Activated CD8-positive, alpha-beta T cell treated with anti-CD3 and anti-CD28 coated beads, Interleukin-2, amount 10 ng/mL, durations not matched to agents 7 days and 5 days (primary cell): Measurements from ENCODE around the gene SLAIN1. TPM values are rescaled to one million over a fixed set of nuclear protein-coding genes. Genes with fewer than 3 reads are reported as not detected.
A peak's percentile ranks its signal among the peaks of the same experiment; 100 is the strongest.
"Not testable (repeated sequence)": the region's sequence is repeated elsewhere in the genome, so short reads cannot be mapped to it uniquely, and the experiment has no call there.

ENCODE experiments used
- ATAC-seq: fragments of 150-1000 bp; cut with Tn5 transposase; one replicate; pipeline ENCODE4 v1.10.0; 2021; ENCODE audit warnings: moderate library complexity
- CTCF ChIA-PET: fragments of 350-600 bp; sonication (Branson Sonifier 250); formaldehyde crosslinking; loops from one replicate; lab custom pipeline; 2021; ENCODE audit warnings: antibody characterized with exemption; lab: Charles Lee
- POLR2A ChIA-PET: fragments of 350-600 bp; sonication (Branson Sonifier 250); formaldehyde crosslinking; loops from one replicate; lab custom pipeline; 2021; ENCODE audit warnings: antibody characterized with exemption; lab: Charles Lee
- DNase-seq: peaks from one replicate; pipeline ENCODE4 v3.0.0-alpha.2; 2020
- H3K27ac Mint-ChIP-seq: one replicate; pipeline ENCODE4 v1.8.0; 2021; ENCODE audit warnings: mild to moderate bottlenecking, mixed read lengths
- H3K27me3 Mint-ChIP-seq: one replicate; pipeline ENCODE4 v1.8.0; 2021; ENCODE audit warnings: low read depth, mixed read lengths
- H3K36me3 Mint-ChIP-seq: one replicate; pipeline ENCODE4 v1.8.0; 2021; ENCODE audit warnings: low read depth, mixed read lengths
- H3K4me1 Mint-ChIP-seq: one replicate; pipeline ENCODE4 v1.8.0; 2021; ENCODE audit warnings: low read depth, mixed read lengths
- H3K4me3 Mint-ChIP-seq: one replicate; pipeline ENCODE4 v1.8.0; 2021; ENCODE audit warnings: mild to moderate bottlenecking, mixed read lengths
- H3K9me3 Mint-ChIP-seq: one replicate; pipeline ENCODE4 v1.8.0; 2022; ENCODE audit warnings: mixed read lengths; ENCODE audit not compliant: insufficient read depth
- total RNA-seq, 2 experiments: library from RNA; stranded (reverse); gene quantifications; one replicate each; pipeline ENCODE4 v1.2.3, GENCODE V29; 2021

The SLAIN1 gene
- total RNA-seq, result 10 to 100 TPM; 27.0 to 29.5 TPM

DNA sequence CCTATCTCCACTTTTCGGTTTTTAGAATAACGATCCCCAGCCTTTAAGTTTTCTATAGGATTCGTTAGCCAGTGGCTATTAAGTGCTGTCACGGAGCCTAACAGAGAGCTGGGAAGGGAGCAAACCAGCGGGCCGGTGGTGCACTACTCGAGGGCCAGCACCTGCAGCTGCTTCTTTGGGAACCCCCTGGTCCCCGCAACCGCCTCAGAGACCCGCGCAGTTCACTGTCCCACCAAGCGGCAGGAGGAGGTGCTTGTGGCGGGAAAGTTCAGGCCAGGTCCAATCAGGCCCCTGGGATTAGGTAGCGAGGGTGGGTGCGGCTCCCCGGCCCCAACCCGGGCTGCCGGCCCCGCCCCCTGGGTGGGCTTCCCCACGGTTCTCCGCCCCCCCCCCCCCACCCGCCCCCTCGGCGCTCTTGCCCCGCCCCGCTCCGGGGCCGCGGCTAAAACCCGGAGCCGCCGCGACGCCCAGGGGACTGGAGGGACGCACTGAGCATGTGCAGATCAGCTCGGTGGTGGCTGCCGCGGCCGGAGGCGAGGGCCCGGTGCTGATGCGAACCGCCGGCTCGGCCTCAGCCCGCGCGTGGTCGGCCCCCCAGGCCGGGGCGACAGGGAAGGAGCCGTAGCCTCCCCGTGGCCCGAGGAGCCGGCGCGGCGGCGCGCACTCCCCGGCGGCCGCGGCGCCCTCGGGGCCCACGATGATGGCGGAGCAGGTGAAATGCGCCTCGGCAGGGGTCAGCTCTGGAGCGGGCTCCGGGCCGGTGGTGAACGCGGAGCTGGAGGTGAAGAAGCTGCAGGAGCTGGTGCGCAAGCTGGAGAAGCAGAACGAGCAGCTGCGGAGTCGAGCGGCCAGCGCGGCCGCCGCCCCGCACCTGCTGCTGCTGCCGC, at the start of gene SLAIN1:
TSS of gene SLAIN1 (plus strand) at position 471 of the 887 bp plus-strand sequence. CDS start at position 698, 227 bp downstream.
- peak; percentile 82 for ATAC-seq
- Mint-ChIP-seq H3K27me3 (peaks cover 19% of the 10 kb centered on the region), H3K4me1 (peaks cover 32% of the 10 kb centered on the region), H3K27ac (peak within 1 kb of the TSS; percentile 90), H3K4me3 (peak within 1 kb of the TSS; percentile 91), H3K36me3 (peaks cover 4% of the 10 kb centered on the region), H3K9me3 (no peaks in the 10 kb centered on the region)
- ChIA-PET CTCF (interaction anchor here (1.0 to 2.2 kb wide), 3 partner anchors 27 to 54 kb away, joined by 3 to 5 read pairs (median 3); no protein-coding TSS in a partner anchor), POLR2A (interaction anchor here (0.6 to 1.4 kb wide), 5 partner anchors 32 to 705 kb away, joined by 3 to 7 read pairs (median 3); no protein-coding TSS in a partner anchor)
- peak; percentile 84 for DNase-seq

DNA sequence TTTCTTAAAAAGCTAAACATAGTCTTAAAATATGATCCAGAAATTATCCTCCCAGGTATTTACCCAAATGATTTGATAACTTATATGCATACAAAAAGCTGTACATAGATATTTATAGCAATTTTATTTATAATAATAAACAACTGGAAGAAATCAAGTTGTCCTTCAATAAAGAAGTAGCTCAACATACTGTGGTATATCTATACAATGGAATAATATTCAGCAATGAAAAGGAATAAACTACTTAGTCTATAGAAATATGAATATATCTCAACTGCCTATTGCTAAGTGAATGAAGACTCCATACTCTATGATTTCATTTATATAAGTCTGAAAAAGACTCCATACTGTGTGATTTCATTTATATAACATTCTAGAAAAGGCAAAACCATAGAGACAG, 47.1 kb upstream of the SLAIN1 start:
- CTCF ChIA-PET, result no interaction called here

DNA sequence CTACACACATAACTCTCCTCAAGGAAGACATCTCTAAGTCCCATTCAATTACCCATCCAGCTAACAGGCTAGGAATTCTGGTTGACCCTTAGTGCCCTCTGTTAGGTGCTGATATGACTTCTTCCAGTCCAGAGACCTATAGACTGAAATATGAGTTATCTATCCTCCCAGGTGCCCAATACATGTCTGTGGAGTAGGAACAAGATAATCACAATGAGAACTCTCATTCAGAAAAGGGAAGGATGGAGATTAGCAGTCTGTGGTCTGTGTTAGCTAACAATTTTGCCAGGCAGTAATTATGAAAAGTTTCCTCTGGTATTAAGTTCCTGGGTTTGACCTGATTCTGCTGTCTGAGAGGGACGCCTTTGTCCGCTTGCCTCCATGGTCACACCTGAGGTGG, 44.2 kb upstream of the SLAIN1 start:
- H3K27ac Mint-ChIP-seq, result no peak overlapping the region

More for the DNA sequence above, 47.1 kb upstream of the SLAIN1 start:
- H3K27ac Mint-ChIP-seq, result no peak overlapping the region
- H3K4me1 Mint-ChIP-seq, result no peaks in the 10 kb centered on the region
- POLR2A ChIA-PET, result no interaction called here
- no peak overlapping the region for H3K4me3 Mint-ChIP-seq
- ATAC-seq (no peak), DNase-seq (no peak)
- H3K9me3 Mint-ChIP-seq, result no peaks in the 10 kb centered on the region
- peaks cover 7% of the 10 kb centered on the region for H3K27me3 Mint-ChIP-seq
- no peaks in the 10 kb centered on the region for H3K36me3 Mint-ChIP-seq

DNA sequence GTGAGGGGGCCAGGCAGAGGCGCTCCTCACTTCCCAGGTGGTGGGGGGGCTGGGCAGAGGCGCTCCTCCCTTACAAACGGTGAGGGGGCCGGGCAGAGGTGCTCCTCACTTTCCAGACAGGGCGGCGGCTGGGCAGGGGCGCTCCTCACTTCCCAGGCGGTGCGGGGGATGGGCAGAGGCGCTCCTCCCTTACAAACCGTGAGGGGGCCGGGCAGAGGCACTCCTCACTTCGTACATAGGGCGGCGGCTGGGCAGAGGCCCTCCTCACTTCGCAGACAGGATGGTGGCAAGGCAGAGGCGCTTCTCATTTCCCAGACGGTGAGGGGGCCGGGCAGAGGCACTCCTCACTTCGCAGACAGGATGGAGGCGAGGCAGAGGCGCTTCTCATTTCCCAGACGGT, 37.5 kb upstream of the SLAIN1 start:
- H3K9me3 Mint-ChIP-seq, POLR2A ChIA-PET, DNase-seq, H3K27me3 Mint-ChIP-seq, H3K4me1 Mint-ChIP-seq, H3K27ac Mint-ChIP-seq, H3K4me3 Mint-ChIP-seq, ATAC-seq, H3K36me3 Mint-ChIP-seq, CTCF ChIA-PET: not testable (repeated sequence)

More for the DNA sequence above, 44.2 kb upstream of the SLAIN1 start:
- ChIA-PET POLR2A (no interaction called here), CTCF (no interaction called here)
- Mint-ChIP-seq H3K4me3 (no peak overlapping the region), H3K36me3 (no peaks in the 10 kb centered on the region), H3K4me1 (no peaks in the 10 kb centered on the region), H3K27me3 (peaks cover 4% of the 10 kb centered on the region), H3K9me3 (no peaks in the 10 kb centered on the region)
- no peak for ATAC-seq
- DNase-seq, result no peak

DNA sequence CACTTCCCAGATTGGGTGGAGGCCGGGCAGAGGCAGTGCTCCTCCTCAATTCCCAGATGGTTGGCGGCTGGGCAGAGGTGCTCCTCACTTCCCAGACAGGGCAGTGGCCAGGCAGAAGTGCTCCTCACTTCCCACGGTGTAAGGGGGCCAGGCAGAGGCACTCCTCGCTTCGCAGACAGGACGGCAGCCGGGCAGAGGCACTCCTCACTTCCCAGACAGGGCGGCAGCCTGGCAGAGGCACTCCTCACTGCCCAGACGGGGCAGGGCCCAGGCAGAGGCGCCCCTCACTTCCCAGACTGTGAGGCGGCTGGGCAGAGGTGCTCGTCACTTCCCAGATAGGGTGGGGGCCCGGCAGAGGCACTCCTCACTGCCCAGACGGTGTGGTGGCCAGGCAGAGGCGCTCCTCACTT, 36.6 kb upstream of the SLAIN1 start:
- no peak for ATAC-seq
- H3K4me3 Mint-ChIP-seq, result no peak overlapping the region
- no peaks in the 10 kb centered on the region for H3K36me3 Mint-ChIP-seq

DNA sequence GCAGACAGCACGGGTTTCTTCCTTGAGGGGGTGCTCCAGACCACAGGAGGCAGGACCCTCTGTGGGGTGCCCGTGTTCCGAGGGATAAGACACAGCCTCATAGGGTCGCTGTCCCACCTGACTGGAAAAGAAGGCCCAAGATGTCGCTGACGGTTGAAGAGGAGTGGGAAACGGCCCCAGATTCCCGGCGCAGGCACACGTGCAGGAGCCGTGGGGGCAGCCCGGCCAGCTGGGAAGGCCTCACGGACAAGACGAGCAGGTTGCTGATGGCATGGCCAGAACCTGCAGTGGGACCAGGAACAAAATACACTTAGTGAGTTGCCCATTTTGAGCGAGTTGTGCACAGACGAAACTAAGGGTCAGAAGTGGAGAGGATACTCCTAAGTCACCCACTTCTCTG, 35.2 kb upstream of the SLAIN1 start:
- H3K27ac Mint-ChIP-seq, POLR2A ChIA-PET, H3K9me3 Mint-ChIP-seq, H3K36me3 Mint-ChIP-seq, CTCF ChIA-PET, ATAC-seq, H3K4me1 Mint-ChIP-seq, H3K27me3 Mint-ChIP-seq, H3K4me3 Mint-ChIP-seq, DNase-seq: not testable (repeated sequence)

More for the DNA sequence above, 36.6 kb upstream of the SLAIN1 start:
- Mint-ChIP-seq H3K27ac (no peak overlapping the region), H3K27me3 (peaks cover 2% of the 10 kb centered on the region), H3K9me3 (no peaks in the 10 kb centered on the region), H3K4me1 (no peaks in the 10 kb centered on the region)
- CTCF ChIA-PET, result no interaction called here
- POLR2A ChIA-PET, result no interaction called here
- no peak for DNase-seq

- H3K4me3 Mint-ChIP-seq, DNase-seq, H3K4me1 Mint-ChIP-seq, CTCF ChIA-PET, H3K36me3 Mint-ChIP-seq, H3K9me3 Mint-ChIP-seq, H3K27me3 Mint-ChIP-seq, ATAC-seq, H3K27ac Mint-ChIP-seq, POLR2A ChIA-PET: not testable (repeated sequence)
Measured at GRCh38 chr13:77662831-77663230, 34.7 kb upstream of the SLAIN1 start.

DNA sequence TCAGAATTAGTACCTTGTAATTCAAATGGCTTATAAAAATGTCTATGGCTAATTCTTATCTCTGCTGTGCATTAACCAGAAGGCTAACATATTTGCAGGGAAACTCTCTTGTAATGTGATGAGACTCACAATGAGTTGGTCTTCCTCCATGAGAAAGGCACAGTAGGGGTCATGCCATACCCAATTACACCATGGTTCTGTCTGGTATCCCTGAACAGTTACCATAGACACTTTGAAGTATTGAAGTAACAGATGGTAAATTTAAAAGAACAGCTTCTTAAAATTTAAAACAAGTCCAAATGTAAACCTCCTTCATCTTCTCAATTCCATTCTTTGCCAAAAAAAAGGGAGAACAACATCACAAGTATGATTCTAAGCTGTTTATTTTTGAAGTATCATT, 22.6 kb upstream of the SLAIN1 start:
- peaks cover 31% of the 10 kb centered on the region for H3K27me3 Mint-ChIP-seq
- POLR2A ChIA-PET, result no interaction called here
- H3K27ac Mint-ChIP-seq, result no peak overlapping the region
- H3K9me3 Mint-ChIP-seq, result no peaks in the 10 kb centered on the region
- DNase-seq, result no peak
- H3K36me3 Mint-ChIP-seq, result no peaks in the 10 kb centered on the region
- H3K4me3 Mint-ChIP-seq, result no peak overlapping the region
- peaks cover 4% of the 10 kb centered on the region for H3K4me1 Mint-ChIP-seq
- ATAC-seq, result no peak
- CTCF ChIA-PET, result no interaction called here

DNA sequence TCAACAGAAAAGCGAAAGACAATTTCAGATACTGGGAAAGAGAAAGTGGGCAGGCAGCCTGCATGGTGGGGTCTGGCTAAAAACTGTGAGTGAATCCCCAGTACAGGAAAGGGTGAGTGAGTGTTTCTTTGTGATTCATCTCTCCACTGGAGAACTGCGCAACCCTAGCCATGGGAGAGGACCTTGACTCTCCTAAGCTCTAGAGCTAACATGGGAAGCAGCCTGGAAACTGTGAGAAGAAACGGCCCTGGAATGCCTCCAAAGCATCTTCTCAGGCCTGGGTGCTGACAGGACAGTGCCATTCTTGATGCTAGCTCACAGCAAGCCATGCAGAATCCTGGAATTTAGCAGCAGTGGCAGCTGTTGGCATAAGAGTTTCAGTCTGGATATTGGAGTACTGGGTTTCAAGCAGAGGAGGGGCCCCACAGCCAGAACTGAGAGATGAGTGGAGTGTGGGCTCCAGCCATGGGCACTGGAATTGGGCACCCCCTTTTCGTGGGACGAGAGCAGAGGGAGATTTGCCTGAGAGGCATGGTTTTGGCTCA, 18.7 kb upstream of the SLAIN1 start:
- no peaks in the 10 kb centered on the region for H3K9me3 Mint-ChIP-seq
- ChIA-PET POLR2A (no interaction called here), CTCF (no interaction called here)
- no peak overlapping the region for H3K4me3 Mint-ChIP-seq
- no peaks in the 10 kb centered on the region for H3K4me1 Mint-ChIP-seq
- DNase-seq (no peak), ATAC-seq (no peak)
- H3K27ac Mint-ChIP-seq, result no peak overlapping the region
- H3K27me3 Mint-ChIP-seq, result peaks cover 22% of the 10 kb centered on the region
- H3K36me3 Mint-ChIP-seq, result no peaks in the 10 kb centered on the region

DNA sequence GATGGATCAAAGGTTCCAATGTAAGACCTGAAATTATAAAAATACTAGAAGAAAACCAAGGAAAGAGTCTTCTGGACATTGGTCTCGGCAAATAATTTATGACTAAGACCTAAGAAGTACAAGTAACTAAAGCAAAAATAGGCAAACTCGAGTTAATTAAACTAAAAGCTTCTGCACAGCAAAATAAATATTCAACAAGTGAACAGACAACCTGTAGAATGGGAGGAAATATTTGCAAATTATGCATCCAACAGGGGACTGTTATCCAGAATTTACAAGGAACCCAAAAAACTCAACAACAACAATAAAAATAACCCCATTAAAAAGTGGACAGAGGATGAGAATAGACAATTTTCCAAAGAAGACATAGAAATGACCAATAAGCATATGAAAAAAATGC, 9.7 kb upstream of the SLAIN1 start:
- ATAC-seq (no peak), DNase-seq (no peak)
- Mint-ChIP-seq H3K9me3 (no peaks in the 10 kb centered on the region), H3K36me3 (no peaks in the 10 kb centered on the region), H3K4me1 (no peaks in the 10 kb centered on the region), H3K27me3 (peaks cover 18% of the 10 kb centered on the region), H3K4me3 (no peak overlapping the region), H3K27ac (no peak overlapping the region)
- CTCF ChIA-PET, result interaction anchor here (1.0 kb wide), 1 partner anchor 433 kb away, joined by 3 read pairs; no protein-coding TSS in a partner anchor
- POLR2A ChIA-PET, result no interaction called here

DNA sequence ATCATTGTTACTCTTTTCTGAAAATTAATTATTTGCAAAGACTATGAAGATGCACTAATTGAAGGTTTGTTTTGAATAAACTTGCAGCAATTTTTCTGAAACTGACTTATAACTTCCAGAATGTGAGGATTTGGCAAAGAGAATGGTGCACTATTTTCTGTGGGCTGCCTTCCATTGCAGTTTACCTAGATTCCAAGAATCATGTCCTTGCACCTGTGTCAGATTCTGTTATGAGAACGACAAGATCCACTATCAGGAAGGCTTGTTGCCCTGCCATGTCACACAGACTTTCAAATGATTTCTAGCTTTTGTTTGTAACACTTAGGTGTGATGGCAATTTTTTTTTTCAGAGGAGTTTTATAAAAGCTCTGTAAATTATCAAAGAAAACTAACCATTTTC, 5.6 kb upstream of the SLAIN1 start:
- H3K27me3 Mint-ChIP-seq, result peaks cover 34% of the 10 kb centered on the region
- DNase-seq (no peak), ATAC-seq (no peak)
- CTCF ChIA-PET, result interaction anchor here (3.4 kb wide), 1 partner anchor 60 kb away, joined by 14 read pairs; no protein-coding TSS in a partner anchor
- peaks cover 12% of the 10 kb centered on the region for H3K4me1 Mint-ChIP-seq
- no peak overlapping the region for H3K4me3 Mint-ChIP-seq
- H3K27ac Mint-ChIP-seq, result no peak overlapping the region
- no peaks in the 10 kb centered on the region for H3K9me3 Mint-ChIP-seq
- POLR2A ChIA-PET, result no interaction called here
- H3K36me3 Mint-ChIP-seq, result no peaks in the 10 kb centered on the region
